Mucosa of descending colon (tissue), 3 donors: ENCODE data around the gene SLC36A3. TPM values are rescaled to one million over a fixed set of nuclear protein-coding genes. Genes with fewer than 3 reads are reported as not detected.
"Not testable (repeated sequence)": the region's sequence is repeated elsewhere in the genome, so short reads cannot be mapped to it uniquely, and the experiment has no call there.

ENCODE experiments used
- ATAC-seq: fragments of 200-7000 bp; cut with Tn5 transposase; one replicate; pipeline ENCODE4 v1.9.1; 2020; ENCODE audit warnings: mild to moderate bottlenecking, moderate library complexity
- DNase-seq, 3 donors: peaks; one replicate each; pipeline ENCODE4 v3.0.0-alpha.2; 2020
- H3K36me3 ChIP-seq: fragments of 200-600 bp; one replicate; pipeline ENCODE4 v1.8.0; 2021; ENCODE audit warnings: low read depth, mild to moderate bottlenecking
- H3K4me1 ChIP-seq: fragments of 200-600 bp; one replicate; pipeline ENCODE4 v1.8.0; 2021; ENCODE audit warnings: low read depth, mild to moderate bottlenecking
- H3K4me3 ChIP-seq: fragments of 200-600 bp; one replicate; pipeline ENCODE4 v1.8.0; 2021; ENCODE audit warnings: mild to moderate bottlenecking
- H3K9me3 ChIP-seq: fragments of 200-600 bp; one replicate; pipeline ENCODE4 v1.8.0; 2021; ENCODE audit warnings: mild to moderate bottlenecking
- intact Hi-C, 2 donors: fragments of 100-400 bp; cut with DNase I in 1 of 2; cut with micrococcal nuclease in 1 of 2; formaldehyde crosslinking; loops; one replicate each; pipeline versions ENCODE4 v1.11.0 to v1.11.1; 2022; cut with DNase I, micrococcal nuclease
- total RNA-seq, 3 donors: library from RNA; stranded (reverse); fragmentation: NEBNext Ultra II Directional in 2 of 3; extraction: Animal tissue kit (Norgen Biotek cat#: 25700) in 2 of 3; gene quantifications; one replicate each; pipeline versions ENCODE4 v1.2.1 to v1.2.4, GENCODE V29; 2021 to 2023
- TF ChIP-seq, protein P1 (sequence below): fragments of 200-600 bp; IDR thresholded peaks from one replicate; pipeline ENCODE4 v1.8.0; 2022; ENCODE audit warnings: antibody characterized with exemption, mild to moderate bottlenecking
- donor health status: DM: no; HTN: no; CAD: no; lungs with moderate emphysema.
- donor health status: DM: no; HTN: no; CAD: no.
- donor health status: DM: no; HTN: yes; CAD: no.

The SLC36A3 gene
- total RNA-seq, 3 donors from 2014 or later: not detected

DNA sequence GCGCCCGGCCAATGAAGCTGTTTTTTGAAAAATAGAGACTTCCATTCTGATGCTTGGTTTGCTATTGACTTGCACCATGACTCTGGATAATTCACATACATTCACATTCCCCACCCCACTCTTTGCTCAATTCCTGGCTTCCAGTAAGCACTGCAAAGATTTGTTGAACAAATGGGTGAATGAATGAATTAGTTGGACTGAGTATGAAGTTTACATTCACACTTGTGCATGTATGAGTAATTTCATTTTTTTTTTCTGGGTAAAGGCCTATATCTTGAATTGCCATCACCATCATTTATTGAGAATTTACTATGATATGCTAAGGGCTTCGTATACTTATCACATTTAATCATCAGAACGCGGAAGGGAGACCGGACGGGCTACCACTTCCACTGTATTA, 65.9 kb downstream of the SLC36A3 start:
- no peaks in the 10 kb centered on the region for H3K9me3 ChIP-seq
- no peak for ATAC-seq
- H3K36me3 ChIP-seq: no peaks in the 10 kb centered on the region
- DNase-seq: no peak
- TF ChIP-seq, protein P1, sequence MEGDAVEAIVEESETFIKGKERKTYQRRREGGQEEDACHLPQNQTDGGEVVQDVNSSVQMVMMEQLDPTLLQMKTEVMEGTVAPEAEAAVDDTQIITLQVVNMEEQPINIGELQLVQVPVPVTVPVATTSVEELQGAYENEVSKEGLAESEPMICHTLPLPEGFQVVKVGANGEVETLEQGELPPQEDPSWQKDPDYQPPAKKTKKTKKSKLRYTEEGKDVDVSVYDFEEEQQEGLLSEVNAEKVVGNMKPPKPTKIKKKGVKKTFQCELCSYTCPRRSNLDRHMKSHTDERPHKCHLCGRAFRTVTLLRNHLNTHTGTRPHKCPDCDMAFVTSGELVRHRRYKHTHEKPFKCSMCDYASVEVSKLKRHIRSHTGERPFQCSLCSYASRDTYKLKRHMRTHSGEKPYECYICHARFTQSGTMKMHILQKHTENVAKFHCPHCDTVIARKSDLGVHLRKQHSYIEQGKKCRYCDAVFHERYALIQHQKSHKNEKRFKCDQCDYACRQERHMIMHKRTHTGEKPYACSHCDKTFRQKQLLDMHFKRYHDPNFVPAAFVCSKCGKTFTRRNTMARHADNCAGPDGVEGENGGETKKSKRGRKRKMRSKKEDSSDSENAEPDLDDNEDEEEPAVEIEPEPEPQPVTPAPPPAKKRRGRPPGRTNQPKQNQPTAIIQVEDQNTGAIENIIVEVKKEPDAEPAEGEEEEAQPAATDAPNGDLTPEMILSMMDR: no peak
- intact Hi-C loops: no loop called here
- H3K4me3 ChIP-seq: no peak overlapping the region
- H3K4me1 ChIP-seq: peaks cover 6% of the 10 kb centered on the region

DNA sequence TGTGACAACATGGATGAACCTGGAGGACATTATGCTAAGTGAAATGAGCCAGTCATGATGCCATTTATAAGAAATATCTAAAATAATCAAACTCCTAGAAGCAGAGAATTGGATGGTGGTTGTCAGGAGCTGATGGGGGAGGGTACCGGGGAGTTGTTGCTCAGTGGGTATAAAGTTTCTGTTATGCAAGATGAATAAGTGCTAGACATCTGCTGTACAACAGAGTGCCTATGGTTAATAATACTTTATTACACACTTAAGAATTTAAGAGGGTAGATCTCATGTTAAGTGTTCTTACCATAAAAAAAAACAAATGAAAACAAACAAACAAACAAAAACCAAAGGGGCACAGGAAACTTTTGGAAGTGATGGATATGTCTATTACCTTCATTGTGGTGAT, 66.7 kb downstream of the SLC36A3 start:
- DNase-seq (no peak), ATAC-seq (no peak)
- Histone ChIP-seq H3K36me3 (no peaks in the 10 kb centered on the region), H3K4me3 (no peak overlapping the region), H3K4me1 (peaks cover 6% of the 10 kb centered on the region), H3K9me3 (no peaks in the 10 kb centered on the region)
- TF ChIP-seq, protein P1: no peak
- intact Hi-C loops: no loop called here

DNA sequence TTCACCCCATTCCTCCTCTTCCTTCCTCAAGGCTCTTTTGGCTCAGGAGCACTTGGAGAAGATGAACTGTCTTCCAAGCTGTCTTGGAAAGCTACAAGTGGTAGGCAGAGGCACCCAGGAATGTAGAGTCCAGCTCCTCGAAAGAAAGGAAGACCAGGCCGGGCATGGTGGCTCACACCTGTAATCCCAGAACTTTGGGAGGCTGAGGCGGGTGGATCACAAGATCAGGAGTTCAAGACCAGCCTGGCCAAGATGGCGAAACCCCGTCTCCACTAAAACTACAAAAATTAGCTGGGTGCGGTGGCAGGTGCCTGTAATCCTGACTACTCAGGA, 68.4 kb downstream of the SLC36A3 start:
- H3K4me3 ChIP-seq, H3K4me1 ChIP-seq, intact Hi-C loops, ATAC-seq, DNase-seq, H3K9me3 ChIP-seq, H3K36me3 ChIP-seq: not testable (repeated sequence)

DNA sequence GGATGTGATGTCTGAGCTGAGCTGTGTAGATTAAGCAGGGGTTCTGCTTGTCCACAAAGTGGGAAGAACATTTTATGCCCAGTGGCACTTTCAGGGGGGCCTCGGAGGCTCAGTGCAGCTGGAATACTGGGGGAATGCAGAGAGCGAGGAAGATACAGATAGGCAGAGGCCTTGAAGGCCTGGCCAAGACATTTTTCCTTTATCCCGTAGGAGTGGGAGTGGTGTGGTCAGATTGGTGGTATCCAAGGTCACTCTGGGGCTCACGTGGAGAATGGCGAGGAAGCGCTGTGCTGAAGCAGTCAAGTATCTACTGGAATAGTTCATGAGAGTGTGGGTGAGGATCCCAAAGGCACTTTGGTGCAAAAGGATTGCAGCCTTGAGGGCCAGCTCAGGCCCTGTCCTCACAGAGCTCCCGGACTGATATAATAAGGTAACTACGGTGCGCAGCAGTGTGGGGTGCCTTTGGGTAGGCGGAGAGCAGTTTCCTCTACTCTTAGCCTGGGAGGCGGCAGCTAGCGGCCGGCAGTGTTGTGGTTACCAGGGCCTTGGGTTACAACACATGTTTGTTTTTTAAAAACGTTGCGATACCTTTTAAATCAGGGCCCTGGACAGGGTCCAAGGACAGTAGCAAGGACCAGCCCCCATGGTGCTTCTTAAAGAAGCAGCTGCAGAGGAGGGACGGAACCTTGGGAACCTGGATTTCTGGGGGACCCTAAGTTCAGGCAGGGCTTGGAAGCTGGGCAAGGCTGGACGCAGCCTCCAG, 68.9 kb downstream of the SLC36A3 start:
- ATAC-seq (peak; percentile 76), DNase-seq (peak; percentile 57 to 80 (median 61))
- TF ChIP-seq, protein P1: no peak
- Histone ChIP-seq H3K4me3 (no peak overlapping the region), H3K4me1 (peaks cover 6% of the 10 kb centered on the region), H3K36me3 (no peaks in the 10 kb centered on the region), H3K9me3 (no peaks in the 10 kb centered on the region)
- intact Hi-C loops: no loop called here

DNA sequence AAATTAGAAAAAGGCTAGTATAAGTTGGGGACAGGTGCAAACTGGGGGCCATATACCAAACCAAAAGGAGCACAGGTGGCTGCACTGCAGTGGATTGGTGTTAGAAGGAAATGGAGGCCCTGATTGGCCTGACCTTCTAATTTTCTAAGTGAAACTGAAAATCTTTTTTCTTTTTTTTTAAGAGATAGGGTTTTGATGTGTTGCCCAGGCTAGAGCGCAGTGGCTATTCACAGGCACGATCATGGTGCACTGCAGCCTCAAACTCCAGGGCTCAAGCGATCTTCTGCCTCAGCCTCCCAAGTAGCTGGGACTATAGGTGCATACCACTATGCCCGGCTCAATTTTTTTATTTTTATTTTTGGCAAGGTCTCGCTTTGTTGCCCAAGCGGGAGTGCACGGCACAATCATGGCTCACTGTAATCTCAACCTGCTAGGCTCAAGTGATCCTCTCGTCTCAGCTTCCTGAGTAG, 69.9 kb downstream of the SLC36A3 start:
- H3K9me3 ChIP-seq: no peaks in the 10 kb centered on the region
- H3K4me3 ChIP-seq: no peak overlapping the region
- no peaks in the 10 kb centered on the region for H3K36me3 ChIP-seq
- peaks cover 6% of the 10 kb centered on the region for H3K4me1 ChIP-seq
- intact Hi-C loops: no loop called here
- TF ChIP-seq, protein P1: no peak
- DNase-seq (no peak), ATAC-seq (peak; percentile 25)

DNA sequence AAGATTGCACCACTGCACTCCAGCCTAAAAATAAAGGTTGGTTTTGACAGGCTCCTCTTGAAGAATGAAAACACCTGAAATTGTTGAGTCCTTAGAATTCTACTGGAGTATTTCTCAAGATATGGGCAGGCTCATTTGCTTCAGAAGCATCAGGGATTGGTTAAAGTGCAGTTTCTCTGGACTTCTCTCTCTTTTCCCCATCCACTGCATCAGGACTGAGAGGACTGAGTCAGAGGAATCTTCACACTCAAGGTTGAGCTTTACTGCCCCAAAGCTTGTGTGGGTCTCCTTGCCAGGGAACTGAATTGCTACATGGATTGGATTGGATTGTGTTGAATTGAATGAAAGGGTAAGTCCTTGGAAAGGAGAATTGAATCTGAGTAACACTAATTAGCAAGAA, 72.2 kb downstream of the SLC36A3 start:
- Histone ChIP-seq H3K4me1 (peaks cover 6% of the 10 kb centered on the region), H3K9me3 (no peaks in the 10 kb centered on the region), H3K4me3 (no peak overlapping the region), H3K36me3 (no peaks in the 10 kb centered on the region)
- no peak for DNase-seq
- intact Hi-C loops: no loop called here
- no peak for ATAC-seq
- TF ChIP-seq, protein P1: no peak
